CD4-positive, alpha-beta T cell (primary cell): ENCODE results near the gene FBXL19. TPM values are rescaled to one million over a fixed set of nuclear protein-coding genes. Genes with fewer than 3 reads are reported as not detected.

Source experiments
- ATAC-seq: fragments of 200-7000 bp; cut with Tn5 transposase; one replicate; pipeline ENCODE4 v1.10.0; 2022; ENCODE audit warnings: mild to moderate bottlenecking; ENCODE audit not compliant: poor library complexity
- CTCF ChIA-PET: fragments of 350-600 bp; sonication (Branson Sonifier 250); formaldehyde crosslinking; loops from one replicate; lab custom pipeline; 2021; ENCODE audit warnings: antibody characterized with exemption, inconsistent platforms; lab: Charles Lee
- POLR2A ChIA-PET: fragments of 350-600 bp; sonication (Branson Sonifier 250); formaldehyde crosslinking; loops from one replicate; lab custom pipeline; 2021; ENCODE audit warnings: antibody characterized with exemption, inconsistent platforms; lab: Charles Lee
- DNase-seq, 14 experiments: peaks; one replicate each; pipeline ENCODE4 v3.0.0-alpha.2; 2013 to 2020; ENCODE audit warnings: mixed read lengths in 2 of 14
- H3K27ac ChIP-seq, 2 donors: one replicate each; pipeline versions ENCODE4 v1.5.1 to v1.7.0; 2013; ENCODE audit warnings: low read length in 2 of 2, low read depth in 1 of 2, mild to moderate bottlenecking in 1 of 2
- H3K27me3 ChIP-seq, 2 experiments: 1 replicate in 1 of 2; 2 replicates in 1 of 2; pipeline versions ENCODE4 v1.6.1 to v1.7.0; 2013; ENCODE audit warnings: low read length in 2 of 2, control low read depth in 1 of 2, mild to moderate bottlenecking in 1 of 2, moderate library complexity in 1 of 2; ENCODE audit not compliant: insufficient read depth in 2 of 2, control insufficient read depth in 1 of 2
- H3K36me3 ChIP-seq: one replicate; pipeline ENCODE4 v1.6.1; 2013; ENCODE audit warnings: low read length, control low read depth; ENCODE audit not compliant: insufficient read depth
- H3K4me1 ChIP-seq: one replicate; pipeline ENCODE4 v1.6.1; 2013; ENCODE audit warnings: low read length, control low read depth; ENCODE audit not compliant: insufficient read depth
- H3K4me3 ChIP-seq: one replicate; pipeline ENCODE4 v1.5.1; 2013; ENCODE audit warnings: mild to moderate bottlenecking, low read length, moderate library complexity
- H3K9me3 ChIP-seq, 2 experiments: 1 replicate in 1 of 2; 2 replicates in 1 of 2; pipeline versions ENCODE4 v1.6.1 to v1.7.0; 2013; ENCODE audit warnings: low read length in 2 of 2, mild to moderate bottlenecking in 2 of 2, control low read depth in 1 of 2, moderate library complexity in 1 of 2; ENCODE audit not compliant: control insufficient read depth in 1 of 2, insufficient read depth in 1 of 2
- H3K27ac Mint-ChIP-seq: one replicate; pipeline ENCODE4 v1.8.0; 2020; ENCODE audit warnings: mixed read lengths
- H3K27me3 Mint-ChIP-seq: one replicate; pipeline ENCODE4 v1.8.0; 2021; ENCODE audit warnings: mixed read lengths
- H3K36me3 Mint-ChIP-seq: one replicate; pipeline ENCODE4 v1.8.0; 2021; ENCODE audit warnings: low read depth, mixed read lengths
- H3K4me1 Mint-ChIP-seq: one replicate; pipeline ENCODE4 v1.8.0; 2021; ENCODE audit warnings: low read depth, mixed read lengths
- H3K4me3 Mint-ChIP-seq: one replicate; pipeline ENCODE4 v1.8.0; 2020; ENCODE audit warnings: mild to moderate bottlenecking, mixed read lengths
- H3K9me3 Mint-ChIP-seq: one replicate; pipeline ENCODE4 v1.8.0; 2020; ENCODE audit warnings: mixed read lengths
- intact Hi-C, 2 experiments: fragments of 100-400 bp; cut with DNase I in 1 of 2; cut with micrococcal nuclease in 1 of 2; formaldehyde crosslinking; loops; one replicate each; pipeline versions ENCODE4 v1.15.1 to v1.9.0; 2023 to 2025; cut with DNase I, micrococcal nuclease
- total RNA-seq, 174 experiments: library from RNA in 2 of 174; stranded (reverse) in 2 of 174; gene quantifications; one replicate each; pipeline ENCODE4 v1.2.3 and lab custom pipeline; 2021 to 2026
- TF ChIP-seq, protein P1 (sequence below): fragments of 200-600 bp; IDR thresholded peaks from one replicate; pipeline ENCODE4 v1.8.0; 2022; ENCODE audit warnings: antibody characterized with exemption, mild to moderate bottlenecking

FBXL19 gene
- total RNA-seq, 2 experiments from 2014 or later, result 7.5 to 8.9 TPM

DNA sequence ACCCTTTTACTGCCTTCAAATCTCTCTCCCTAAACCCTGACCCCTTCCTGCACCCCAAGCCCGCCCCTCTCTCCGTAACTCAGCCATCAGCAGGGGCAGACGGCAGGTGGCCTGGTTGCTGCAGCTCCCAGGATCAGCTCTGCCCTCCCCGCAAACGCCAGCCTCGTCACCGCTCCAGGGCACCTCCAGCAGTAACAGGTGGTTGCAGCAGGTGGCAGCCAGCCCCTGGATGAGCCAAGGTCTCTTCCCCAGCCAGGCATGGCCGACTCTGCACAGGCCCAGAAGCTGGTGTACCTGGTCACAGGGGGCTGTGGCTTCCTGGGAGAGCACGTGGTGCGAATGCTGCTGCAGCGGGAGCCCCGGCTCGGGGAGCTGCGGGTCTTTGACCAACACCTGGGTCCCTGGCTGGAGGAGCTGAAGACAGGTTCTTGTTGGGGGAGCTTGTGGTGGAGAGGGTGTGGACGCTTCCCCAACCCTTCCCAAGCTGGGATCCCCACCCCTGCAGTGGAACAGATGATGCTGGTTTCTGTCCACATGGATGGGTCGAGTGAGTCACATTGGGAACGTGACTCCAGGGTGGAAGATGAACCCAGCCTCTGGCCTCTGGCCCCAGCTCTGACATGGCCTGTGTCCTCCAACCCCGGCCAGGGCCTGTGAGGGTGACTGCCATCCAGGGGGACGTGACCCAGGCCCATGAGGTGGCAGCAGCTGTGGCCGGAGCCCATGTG, 62.2 kb downstream of the FBXL19 start:
- no peak overlapping the region for H3K4me3 ChIP-seq
- H3K27ac ChIP-seq, result no peak overlapping the region
- Mint-ChIP-seq H3K9me3 (no peaks in the 10 kb centered on the region), H3K36me3 (peaks cover 29% of the 10 kb centered on the region), H3K27me3 (no peaks in the 10 kb centered on the region), H3K4me1 (no peaks in the 10 kb centered on the region), H3K4me3 (no peak overlapping the region), H3K27ac (no peak overlapping the region)
- peaks cover 13% of the 10 kb centered on the region for H3K4me1 ChIP-seq
- no peaks in the 10 kb centered on the region for H3K27me3 ChIP-seq
- TF ChIP-seq, protein P1, sequence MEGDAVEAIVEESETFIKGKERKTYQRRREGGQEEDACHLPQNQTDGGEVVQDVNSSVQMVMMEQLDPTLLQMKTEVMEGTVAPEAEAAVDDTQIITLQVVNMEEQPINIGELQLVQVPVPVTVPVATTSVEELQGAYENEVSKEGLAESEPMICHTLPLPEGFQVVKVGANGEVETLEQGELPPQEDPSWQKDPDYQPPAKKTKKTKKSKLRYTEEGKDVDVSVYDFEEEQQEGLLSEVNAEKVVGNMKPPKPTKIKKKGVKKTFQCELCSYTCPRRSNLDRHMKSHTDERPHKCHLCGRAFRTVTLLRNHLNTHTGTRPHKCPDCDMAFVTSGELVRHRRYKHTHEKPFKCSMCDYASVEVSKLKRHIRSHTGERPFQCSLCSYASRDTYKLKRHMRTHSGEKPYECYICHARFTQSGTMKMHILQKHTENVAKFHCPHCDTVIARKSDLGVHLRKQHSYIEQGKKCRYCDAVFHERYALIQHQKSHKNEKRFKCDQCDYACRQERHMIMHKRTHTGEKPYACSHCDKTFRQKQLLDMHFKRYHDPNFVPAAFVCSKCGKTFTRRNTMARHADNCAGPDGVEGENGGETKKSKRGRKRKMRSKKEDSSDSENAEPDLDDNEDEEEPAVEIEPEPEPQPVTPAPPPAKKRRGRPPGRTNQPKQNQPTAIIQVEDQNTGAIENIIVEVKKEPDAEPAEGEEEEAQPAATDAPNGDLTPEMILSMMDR, result no peak
- no peaks in the 10 kb centered on the region for H3K9me3 ChIP-seq
- DNase-seq (peak in 2 of 14 experiments; percentile 22 to 43), ATAC-seq (peak; percentile 43)
- intact Hi-C loops, result loop anchor here (1.0 to 10.0 kb wide), 10 partner anchors 47 to 883 kb away; partner anchors contain the start of genes STX4 (in 1 of the 2) and VKORC1 (in 1 of the 2)
- ChIA-PET POLR2A (interaction anchor here (0.9 to 2.2 kb wide), 7 partner anchors 11 to 888 kb away, joined by 3 to 8 read pairs (median 3); partner anchors contain the start of genes KAT8, VKORC1, ZNF267 and ZNF646), CTCF (interaction anchor here (0.8 to 3.9 kb wide), 7 partner anchors 11 to 458 kb away, joined by 3 to 26 read pairs (median 5); partner anchors contain the start of genes ZNF646, ZNF668 and ZNF843)
- peaks cover 32% of the 10 kb centered on the region for H3K36me3 ChIP-seq

DNA sequence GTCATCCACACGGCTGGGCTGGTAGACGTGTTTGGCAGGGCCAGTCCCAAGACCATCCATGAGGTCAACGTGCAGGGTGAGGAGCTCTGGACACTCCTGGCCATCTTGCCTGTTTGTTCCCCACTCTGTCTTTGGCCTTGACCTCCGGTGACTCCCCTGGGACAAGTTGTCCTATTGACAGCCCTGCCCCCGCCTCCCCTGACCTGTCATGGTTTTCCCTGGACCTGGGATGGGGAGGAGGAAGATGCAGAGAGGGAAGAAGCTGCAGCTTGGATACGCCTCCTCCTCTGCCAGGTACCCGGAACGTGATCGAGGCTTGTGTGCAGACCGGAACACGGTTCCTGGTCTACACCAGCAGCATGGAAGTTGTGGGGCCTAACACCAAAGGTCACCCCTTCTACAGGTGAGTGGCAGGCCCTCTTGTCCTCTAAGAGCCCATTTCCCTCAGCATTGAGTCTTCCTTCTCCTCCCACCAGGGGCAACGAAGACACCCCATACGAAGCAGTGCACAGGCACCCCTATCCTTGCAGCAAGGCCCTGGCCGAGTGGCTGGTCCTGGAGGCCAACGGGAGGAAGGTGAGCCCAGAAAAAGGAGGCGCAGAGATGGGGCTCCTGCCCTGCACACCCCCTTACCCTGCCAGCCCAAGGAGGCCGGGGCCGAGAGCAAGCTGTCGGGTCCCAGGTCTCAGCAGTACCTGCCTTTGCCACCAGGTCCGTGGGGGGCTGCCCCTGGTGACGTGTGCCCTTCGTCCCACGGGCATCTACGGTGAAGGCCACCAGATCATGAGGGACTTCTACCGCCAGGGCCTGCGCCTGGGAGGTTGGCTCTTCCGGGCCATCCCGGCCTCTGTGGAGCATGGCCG, 63.0 kb downstream of the FBXL19 start:
- H3K27ac Mint-ChIP-seq, result no peak overlapping the region
- no peaks in the 10 kb centered on the region for H3K27me3 Mint-ChIP-seq
- H3K9me3 Mint-ChIP-seq, result no peaks in the 10 kb centered on the region
- ChIA-PET POLR2A (interaction anchor here (0.9 to 2.2 kb wide), 2 partner anchors 131 to 887 kb away, joined by 3 to 8 read pairs; partner anchors contain the start of genes KAT8 and ZNF267), CTCF (interaction anchor here (0.8 to 3.9 kb wide), 4 partner anchors 11 to 156 kb away, joined by 3 to 26 read pairs (median 6); no protein-coding TSS in a partner anchor)
- ATAC-seq (no peak), DNase-seq (no peak)
- Histone ChIP-seq H3K4me1 (peaks cover 13% of the 10 kb centered on the region), H3K27ac (no peak overlapping the region), H3K9me3 (no peaks in the 10 kb centered on the region), H3K4me3 (no peak overlapping the region), H3K27me3 (no peaks in the 10 kb centered on the region), H3K36me3 (peaks cover 25% of the 10 kb centered on the region)
- H3K36me3 Mint-ChIP-seq, result peaks cover 24% of the 10 kb centered on the region
- H3K4me1 Mint-ChIP-seq, result no peaks in the 10 kb centered on the region
- TF ChIP-seq, protein P1, result no peak
- no peak overlapping the region for H3K4me3 Mint-ChIP-seq
- intact Hi-C loops, result loop anchor here (5.0 to 10.0 kb wide), 4 partner anchors 308 to 708 kb away; no protein-coding TSS in a partner anchor

GRCh38 chr16:30987581-30988190, 64.3 kb downstream of the FBXL19 start:
- ATAC-seq (no peak), DNase-seq (no peak)
- no peaks in the 10 kb centered on the region for H3K9me3 Mint-ChIP-seq
- Histone ChIP-seq H3K36me3 (peaks cover 21% of the 10 kb centered on the region), H3K27me3 (no peaks in the 10 kb centered on the region), H3K27ac (no peak overlapping the region), H3K9me3 (no peaks in the 10 kb centered on the region), H3K4me3 (no peak overlapping the region), H3K4me1 (peaks cover 13% of the 10 kb centered on the region)
- H3K4me1 Mint-ChIP-seq, result no peaks in the 10 kb centered on the region
- H3K27ac Mint-ChIP-seq, result no peak overlapping the region
- H3K27me3 Mint-ChIP-seq, result no peaks in the 10 kb centered on the region
- peaks cover 14% of the 10 kb centered on the region for H3K36me3 Mint-ChIP-seq
- ChIA-PET POLR2A (no interaction called here), CTCF (no interaction called here)
- intact Hi-C loops, result loop anchor here (5.0 to 10.0 kb wide), 4 partner anchors 307 to 707 kb away; no protein-coding TSS in a partner anchor
- no peak overlapping the region for H3K4me3 Mint-ChIP-seq
- TF ChIP-seq, protein P1, result no peak
